ENCODE results near the gene ABTB2. TPM values are rescaled to one million over a fixed set of nuclear protein-coding genes. Genes with fewer than 3 reads are reported as not detected.
A peak's percentile ranks its signal among the peaks of the same experiment; 100 is the strongest.
"Not testable (repeated sequence)": the region's sequence is repeated elsewhere in the genome, so short reads cannot be mapped to it uniquely, and the experiment has no call there.

Gene ABTB2
- polyA plus RNA-seq (2013, experiment 1 of 2; ENCODE audit: insufficient read length): 0.38 TPM
- polyA plus RNA-seq (2013, experiment 2 of 2; ENCODE audit: insufficient read length): 0.20 TPM

GRCh38 chr11:34357701-34358257 is at the start of gene ABTB2:
Gene ABTB2, minus strand, starts transcription at chr11:34358010.
- DNase-seq: peak; percentile 96

- no peak for DNase-seq
Observed at GRCh38 chr11:34407121-34407813, 49.5 kb upstream of the ABTB2 start.

- no peak for DNase-seq
Observed at GRCh38 chr11:34406413-34406812, 48.6 kb upstream of the ABTB2 start.

- DNase-seq: peak; percentile 48
Observed at GRCh38 chr11:34405079-34405858, 47.5 kb upstream of the ABTB2 start.

- DNase-seq: no peak
Observed at GRCh38 chr11:34404280-34404679, 46.5 kb upstream of the ABTB2 start.

GRCh38 chr11:34403431-34403830 is 45.6 kb upstream of the ABTB2 start:
- no peak for DNase-seq

GRCh38 chr11:34397811-34398210 is 40.0 kb upstream of the ABTB2 start:
- no peak for DNase-seq

GRCh38 chr11:34397120-34397519 is 39.3 kb upstream of the ABTB2 start:
- no peak for DNase-seq

GRCh38 chr11:34395916-34396550 is 38.2 kb upstream of the ABTB2 start:
- DNase-seq: peak; percentile 68

- no peak for DNase-seq
Observed at GRCh38 chr11:34394771-34395300, 37.0 kb upstream of the ABTB2 start.

- DNase-seq: no peak
Observed at GRCh38 chr11:34387653-34388052, 29.8 kb upstream of the ABTB2 start.

- DNase-seq: not testable (repeated sequence)
Observed at GRCh38 chr11:34386356-34386755, 28.5 kb upstream of the ABTB2 start.

- no peak for DNase-seq
Observed at GRCh38 chr11:34382532-34383276, 24.9 kb upstream of the ABTB2 start.

- DNase-seq: no peak
Observed at GRCh38 chr11:34381775-34382174, 24.0 kb upstream of the ABTB2 start.

- peak; percentile 86 for DNase-seq
Observed at GRCh38 chr11:34380696-34381095, 22.9 kb upstream of the ABTB2 start.

- DNase-seq: peak; percentile 4
Observed at GRCh38 chr11:34379539-34379938, 21.7 kb upstream of the ABTB2 start.

GRCh38 chr11:34379079-34379478 is 21.3 kb upstream of the ABTB2 start:
- peak; percentile 74 for DNase-seq

- no peak for DNase-seq
Observed at GRCh38 chr11:34373727-34374126, 15.9 kb upstream of the ABTB2 start.

GRCh38 chr11:34366522-34366921 is 8.7 kb upstream of the ABTB2 start:
- no peak for DNase-seq

- DNase-seq: no peak
Observed at GRCh38 chr11:34364102-34364501, 6.3 kb upstream of the ABTB2 start.

- no peak for DNase-seq
Observed at GRCh38 chr11:34363363-34364084, 5.7 kb upstream of the ABTB2 start.

Measured in fibroblast of skin of back (primary cell).